ENCODE data around the gene STK32B. TPM values are rescaled to one million over a fixed set of nuclear protein-coding genes. Genes with fewer than 3 reads are reported as not detected.

Gene STK32B
- total and polyA plus RNA-seq, 2 experiments from 2014 or later: 0.71 to 2.3 TPM

DNA sequence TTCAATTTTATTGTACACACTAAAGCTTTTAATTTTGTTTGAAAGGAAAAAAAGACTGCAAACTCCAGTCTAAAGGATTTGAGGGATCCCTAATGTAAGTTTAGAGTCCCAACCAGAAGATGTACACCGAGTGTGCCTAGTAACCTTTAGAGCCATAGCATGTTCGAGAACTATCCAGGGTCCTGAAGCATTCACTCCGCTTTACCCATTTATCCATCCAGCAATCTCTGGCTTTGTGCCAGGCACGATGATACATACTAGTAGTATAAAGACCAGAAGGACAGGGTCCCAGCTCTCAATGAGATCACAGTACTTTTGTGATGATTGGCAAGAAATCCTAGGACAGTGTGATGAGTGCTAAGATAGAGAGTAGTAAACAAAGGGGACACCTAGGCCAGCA lies 168.7 kb downstream of the STK32B start:
- no peak overlapping the region for H3K4me2 ChIP-seq
- peaks cover 10% of the 10 kb centered on the region for H3K4me1 ChIP-seq (ENCODE audit: insufficient read depth)
- peak; percentile 84 for TF ChIP-seq REST (IDR thresholded peaks at IDR 0.05; ENCODE audit: unreplicated experiment)
- TF ChIP-seq ZNF331 (CRISPR knock-in tag; IDR thresholded peaks at IDR 0.05; ENCODE audit: low read depth): no peak
- Mint-ChIP-seq H3K27me3 (ENCODE audit: insufficient read depth, low read depth, poor library complexity) (peaks cover 5% of the 10 kb centered on the region), H3K9me3 (peaks cover 27% of the 10 kb centered on the region), H3K4me1 (peaks cover 26% of the 10 kb centered on the region), H3K27ac (no peak overlapping the region), H3K4me3 (no peak overlapping the region), H3K36me3 (ENCODE audit: low read depth) (peaks cover 12% of the 10 kb centered on the region; the same call in 1 of the 3 replicates)
- no peak overlapping the region for H3K27ac ChIP-seq (ENCODE audit: low read depth)
- ATAC-seq (peak; percentile 28; the same call in 1 of the 3 replicates), DNase-seq (ENCODE audit: low spot score) (peak; percentile 58)
- no peaks in the 10 kb centered on the region for H3F3A ChIP-seq (replicated peaks; ENCODE audit: low read depth)
- H3K36me3 ChIP-seq (ENCODE audit: insufficient read depth): peaks cover 3% of the 10 kb centered on the region; the same call in 1 of the 2 replicates
- H3K79me2 ChIP-seq (replicated peaks; ENCODE audit: insufficient read depth): no peaks in the 10 kb centered on the region
- H3K9me2 ChIP-seq (ENCODE audit: insufficient read depth): no peaks in the 10 kb centered on the region; the same call in 1 of the 2 replicates
- no peak overlapping the region for H2AFZ ChIP-seq
- no peaks in the 10 kb centered on the region for H3K27me3 ChIP-seq (ENCODE audit: insufficient read depth)
- no peak overlapping the region for H3K4me3 ChIP-seq
- no peaks in the 10 kb centered on the region for H4K20me1 ChIP-seq (replicated peaks; ENCODE audit: insufficient read depth)

DNA sequence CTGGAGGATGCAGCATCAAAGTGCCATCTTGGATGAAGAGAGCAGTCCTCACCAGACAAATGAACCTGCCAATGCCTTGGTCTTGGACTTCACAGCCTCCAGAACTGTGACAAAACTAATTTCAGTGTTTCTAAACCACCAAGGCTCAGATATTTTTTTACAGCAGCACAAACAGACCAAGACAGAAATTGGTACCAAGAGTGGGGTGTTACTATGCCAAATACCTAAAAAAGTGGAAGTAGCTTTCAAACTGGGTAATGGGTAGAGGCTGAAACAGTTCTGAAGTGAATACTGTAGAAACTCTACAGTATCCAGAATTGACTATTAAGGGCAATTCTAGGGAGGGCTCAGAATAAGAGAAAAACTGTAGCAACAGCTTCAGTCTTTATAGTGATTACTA lies 170.8 kb downstream of the STK32B start:
- Histone ChIP-seq H2AFZ (no peak overlapping the region), H3K27me3 (ENCODE audit: insufficient read depth) (no peaks in the 10 kb centered on the region), H3K4me2 (no peak overlapping the region), H4K20me1 (replicated peaks; ENCODE audit: insufficient read depth) (no peaks in the 10 kb centered on the region), H3K27ac (ENCODE audit: low read depth) (no peak overlapping the region), H3K79me2 (replicated peaks; ENCODE audit: insufficient read depth) (no peaks in the 10 kb centered on the region), H3F3A (replicated peaks; ENCODE audit: low read depth) (no peaks in the 10 kb centered on the region), H3K4me1 (ENCODE audit: insufficient read depth) (peaks cover 10% of the 10 kb centered on the region), H3K36me3 (ENCODE audit: insufficient read depth) (peaks cover 3% of the 10 kb centered on the region; the same call in 1 of the 2 replicates), H3K9me2 (ENCODE audit: insufficient read depth) (no peaks in the 10 kb centered on the region; the same call in 1 of the 2 replicates), H3K4me3 (no peak overlapping the region)
- ATAC-seq (no peak), DNase-seq (ENCODE audit: low spot score) (no peak)
- Mint-ChIP-seq H3K36me3 (ENCODE audit: low read depth) (peaks cover 12% of the 10 kb centered on the region; the same call in 1 of the 3 replicates), H3K4me1 (peaks cover 18% of the 10 kb centered on the region), H3K27ac (no peak overlapping the region), H3K9me3 (peaks cover 27% of the 10 kb centered on the region), H3K27me3 (ENCODE audit: insufficient read depth, low read depth, poor library complexity) (no peaks in the 10 kb centered on the region), H3K4me3 (no peak overlapping the region)
- no peak for TF ChIP-seq ETS1 (IDR thresholded peaks at IDR 0.05)
- no peak for TF ChIP-seq JUNB (IDR thresholded peaks at IDR 0.05; ENCODE audit: unreplicated experiment)
- TF ChIP-seq EZH2phosphoT487 (IDR thresholded peaks at IDR 0.05; ENCODE audit: unreplicated experiment): no peak
- no peak for TF ChIP-seq CREB1 (CRISPR knock-in tag; IDR thresholded peaks at IDR 0.05; ENCODE audit: low read depth)
- TF ChIP-seq NANOG (IDR thresholded peaks at IDR 0.05; ENCODE audit: borderline replicate concordance): no peak
- TF ChIP-seq, protein P1, sequence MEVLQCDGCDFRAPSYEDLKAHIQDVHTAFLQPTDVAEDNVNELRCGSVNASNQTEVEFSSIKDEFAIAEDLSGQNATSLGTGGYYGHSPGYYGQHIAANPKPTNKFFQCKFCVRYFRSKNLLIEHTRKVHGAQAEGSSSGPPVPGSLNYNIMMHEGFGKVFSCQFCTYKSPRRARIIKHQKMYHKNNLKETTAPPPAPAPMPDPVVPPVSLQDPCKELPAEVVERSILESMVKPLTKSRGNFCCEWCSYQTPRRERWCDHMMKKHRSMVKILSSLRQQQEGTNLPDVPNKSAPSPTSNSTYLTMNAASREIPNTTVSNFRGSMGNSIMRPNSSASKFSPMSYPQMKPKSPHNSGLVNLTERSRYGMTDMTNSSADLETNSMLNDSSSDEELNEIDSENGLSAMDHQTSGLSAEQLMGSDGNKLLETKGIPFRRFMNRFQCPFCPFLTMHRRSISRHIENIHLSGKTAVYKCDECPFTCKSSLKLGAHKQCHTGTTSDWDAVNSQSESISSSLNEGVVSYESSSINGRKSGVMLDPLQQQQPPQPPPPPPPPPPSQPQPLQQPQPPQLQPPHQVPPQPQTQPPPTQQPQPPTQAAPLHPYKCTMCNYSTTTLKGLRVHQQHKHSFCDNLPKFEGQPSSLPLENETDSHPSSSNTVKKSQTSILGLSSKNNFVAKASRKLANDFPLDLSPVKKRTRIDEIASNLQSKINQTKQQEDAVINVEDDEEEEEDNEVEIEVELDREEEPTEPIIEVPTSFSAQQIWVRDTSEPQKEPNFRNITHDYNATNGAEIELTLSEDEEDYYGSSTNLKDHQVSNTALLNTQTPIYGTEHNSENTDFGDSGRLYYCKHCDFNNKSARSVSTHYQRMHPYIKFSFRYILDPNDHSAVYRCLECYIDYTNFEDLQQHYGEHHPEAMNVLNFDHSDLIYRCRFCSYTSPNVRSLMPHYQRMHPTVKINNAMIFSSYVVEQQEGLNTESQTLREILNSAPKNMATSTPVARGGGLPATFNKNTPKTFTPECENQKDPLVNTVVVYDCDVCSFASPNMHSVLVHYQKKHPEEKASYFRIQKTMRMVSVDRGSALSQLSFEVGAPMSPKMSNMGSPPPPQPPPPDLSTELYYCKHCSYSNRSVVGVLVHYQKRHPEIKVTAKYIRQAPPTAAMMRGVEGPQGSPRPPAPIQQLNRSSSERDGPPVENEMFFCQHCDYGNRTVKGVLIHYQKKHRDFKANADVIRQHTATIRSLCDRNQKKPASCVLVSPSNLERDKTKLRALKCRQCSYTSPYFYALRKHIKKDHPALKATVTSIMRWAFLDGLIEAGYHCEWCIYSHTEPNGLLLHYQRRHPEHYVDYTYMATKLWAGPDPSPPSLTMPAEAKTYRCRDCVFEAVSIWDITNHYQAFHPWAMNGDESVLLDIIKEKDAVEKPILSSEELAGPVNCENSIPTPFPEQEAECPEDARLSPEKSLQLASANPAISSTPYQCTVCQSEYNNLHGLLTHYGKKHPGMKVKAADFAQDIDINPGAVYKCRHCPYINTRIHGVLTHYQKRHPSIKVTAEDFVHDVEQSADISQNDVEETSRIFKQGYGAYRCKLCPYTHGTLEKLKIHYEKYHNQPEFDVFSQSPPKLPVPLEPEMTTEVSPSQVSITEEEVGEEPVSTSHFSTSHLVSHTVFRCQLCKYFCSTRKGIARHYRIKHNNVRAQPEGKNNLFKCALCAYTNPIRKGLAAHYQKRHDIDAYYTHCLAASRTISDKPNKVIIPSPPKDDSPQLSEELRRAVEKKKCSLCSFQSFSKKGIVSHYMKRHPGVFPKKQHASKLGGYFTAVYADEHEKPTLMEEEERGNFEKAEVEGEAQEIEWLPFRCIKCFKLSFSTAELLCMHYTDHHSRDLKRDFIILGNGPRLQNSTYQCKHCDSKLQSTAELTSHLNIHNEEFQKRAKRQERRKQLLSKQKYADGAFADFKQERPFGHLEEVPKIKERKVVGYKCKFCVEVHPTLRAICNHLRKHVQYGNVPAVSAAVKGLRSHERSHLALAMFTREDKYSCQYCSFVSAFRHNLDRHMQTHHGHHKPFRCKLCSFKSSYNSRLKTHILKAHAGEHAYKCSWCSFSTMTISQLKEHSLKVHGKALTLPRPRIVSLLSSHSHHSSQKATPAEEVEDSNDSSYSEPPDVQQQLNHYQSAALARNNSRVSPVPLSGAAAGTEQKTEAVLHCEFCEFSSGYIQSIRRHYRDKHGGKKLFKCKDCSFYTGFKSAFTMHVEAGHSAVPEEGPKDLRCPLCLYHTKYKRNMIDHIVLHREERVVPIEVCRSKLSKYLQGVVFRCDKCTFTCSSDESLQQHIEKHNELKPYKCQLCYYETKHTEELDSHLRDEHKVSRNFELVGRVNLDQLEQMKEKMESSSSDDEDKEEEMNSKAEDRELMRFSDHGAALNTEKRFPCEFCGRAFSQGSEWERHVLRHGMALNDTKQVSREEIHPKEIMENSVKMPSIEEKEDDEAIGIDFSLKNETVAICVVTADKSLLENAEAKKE (CRISPR knock-in tag; IDR thresholded peaks at IDR 0.05): no peak
- no peak for TF ChIP-seq EZH2 (IDR thresholded peaks at IDR 0.05; ENCODE audit: low read depth, unreplicated experiment)
- TF ChIP-seq POLR2AphosphoS5 (IDR thresholded peaks at IDR 0.05; ENCODE audit: low read depth): no peak
- no peak for TF ChIP-seq ZNF331 (CRISPR knock-in tag; IDR thresholded peaks at IDR 0.05; ENCODE audit: low read depth)
- TF ChIP-seq ZNF114 (CRISPR knock-in tag; IDR thresholded peaks at IDR 0.05): no peak
- TF ChIP-seq STAT1 (IDR thresholded peaks at IDR 0.05; ENCODE audit: unreplicated experiment): no peak
